HG03280 (cell line): ENCODE results near the gene CFAP61.
"Not testable (repeated sequence)": the region's sequence is repeated elsewhere in the genome, so short reads cannot be mapped to it uniquely, and the experiment has no call there.

ENCODE experiments used
- ATAC-seq: cut with Tn5 transposase; IDR thresholded peaks from one replicate; pipeline ENCODE4 v1.9.1; 2021; ENCODE audit warnings: mild to moderate bottlenecking, moderate library complexity; ENCODE audit not compliant: unreplicated experiment

The CFAP61 gene

DNA sequence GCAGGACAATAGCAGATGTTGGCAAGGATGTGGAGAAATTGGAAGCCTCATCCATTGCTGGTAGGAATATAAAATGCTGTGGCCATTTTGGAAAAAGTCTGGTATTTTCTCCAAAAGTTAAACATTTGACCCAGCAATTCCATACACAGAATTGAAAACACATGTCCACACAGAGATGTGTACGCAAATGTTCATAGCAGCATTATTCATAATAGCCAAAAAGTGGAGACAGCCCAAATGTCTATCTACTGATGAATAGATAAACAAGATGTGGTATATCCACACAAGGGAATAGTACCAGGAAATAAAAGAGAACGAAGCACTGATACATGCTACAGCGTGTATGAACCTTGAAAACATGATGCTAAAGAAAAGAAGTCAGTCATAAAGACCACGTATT, 40.5 kb downstream of the CFAP61 start:
- ATAC-seq, result no peak

- no peak for ATAC-seq
These were observed 42.1 kb downstream of the CFAP61 start for GRCh38 chr20:20094410-20094809.

DNA sequence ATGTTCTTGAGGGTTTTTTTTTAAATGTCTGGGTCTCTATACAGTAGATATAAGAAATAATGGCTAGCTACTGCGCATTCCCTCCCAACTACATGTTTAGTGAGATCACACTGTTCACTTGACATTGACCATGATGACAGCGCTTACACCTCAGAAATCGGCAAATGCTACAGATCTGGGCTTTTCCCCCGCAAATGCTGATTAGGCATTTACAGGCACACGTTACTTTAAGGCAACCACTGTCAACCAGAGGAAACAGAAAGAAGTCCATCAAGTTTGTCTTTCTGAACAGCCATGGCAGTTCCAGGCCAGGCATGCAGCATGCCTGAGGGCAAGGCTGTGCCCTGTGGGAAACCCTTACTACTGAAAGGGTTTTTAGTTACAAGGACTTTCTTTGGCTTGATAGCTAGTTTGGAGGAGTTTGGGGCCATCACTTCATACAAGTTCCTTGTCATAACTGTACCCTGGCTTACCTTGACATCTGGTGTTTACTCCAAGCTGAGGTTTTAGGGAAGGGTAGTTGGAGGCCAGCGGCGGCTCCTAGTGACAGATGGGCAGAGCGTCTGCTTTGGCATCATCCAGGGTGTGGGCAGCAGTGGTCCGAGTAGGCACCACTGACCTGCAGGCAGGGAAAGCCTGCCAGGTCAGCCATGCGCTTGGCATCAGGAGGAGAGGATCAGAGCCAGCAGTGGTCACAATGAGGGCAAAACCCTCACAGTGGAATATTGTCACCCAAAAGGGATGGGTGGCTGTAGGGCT, 43.0 kb downstream of the CFAP61 start:
- no peak for ATAC-seq

GRCh38 chr20:20096421-20096820, 44.1 kb downstream of the CFAP61 start:
- no peak for ATAC-seq

DNA sequence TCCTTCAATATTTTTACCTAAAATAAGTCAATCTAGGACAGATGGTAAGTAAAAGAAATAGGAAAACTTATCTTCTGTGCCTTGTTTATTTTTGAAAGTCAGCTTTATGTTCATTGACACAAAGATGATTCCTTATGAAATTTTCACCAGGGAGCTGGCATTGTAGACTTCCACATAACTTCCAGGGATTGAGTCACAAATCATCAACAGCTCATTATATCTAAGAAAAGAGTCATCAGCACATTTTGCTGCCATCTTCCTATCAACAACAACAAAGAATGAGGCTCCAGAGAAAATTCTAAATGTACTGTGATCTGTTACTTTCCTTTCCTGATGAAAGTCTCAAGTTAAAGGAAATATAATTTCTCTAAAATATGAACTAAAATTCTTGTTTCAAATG, 48.5 kb downstream of the CFAP61 start:
- ATAC-seq, result no peak

DNA sequence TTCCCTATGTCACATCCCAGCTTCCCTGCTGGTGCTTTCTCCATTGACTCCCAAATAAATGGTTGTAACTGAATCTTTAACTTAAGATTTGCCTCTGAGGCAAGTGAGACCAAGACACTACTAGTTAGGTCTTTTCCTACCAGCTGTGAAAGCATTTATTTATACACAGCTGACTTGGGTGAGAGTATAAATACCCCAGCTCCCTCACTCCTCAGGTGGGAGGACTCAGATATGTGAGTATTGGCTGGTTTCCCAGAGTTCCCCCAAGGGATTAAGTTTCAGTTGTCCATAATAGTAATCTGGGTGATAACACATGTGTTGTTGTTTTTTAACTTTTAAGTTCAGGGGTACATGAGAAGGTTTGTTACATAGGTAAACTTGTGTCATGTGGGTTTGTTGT, 49.8 kb downstream of the CFAP61 start:
- no peak for ATAC-seq

- no peak for ATAC-seq
These were observed 50.5 kb downstream of the CFAP61 start for GRCh38 chr20:20102716-20103258.

DNA sequence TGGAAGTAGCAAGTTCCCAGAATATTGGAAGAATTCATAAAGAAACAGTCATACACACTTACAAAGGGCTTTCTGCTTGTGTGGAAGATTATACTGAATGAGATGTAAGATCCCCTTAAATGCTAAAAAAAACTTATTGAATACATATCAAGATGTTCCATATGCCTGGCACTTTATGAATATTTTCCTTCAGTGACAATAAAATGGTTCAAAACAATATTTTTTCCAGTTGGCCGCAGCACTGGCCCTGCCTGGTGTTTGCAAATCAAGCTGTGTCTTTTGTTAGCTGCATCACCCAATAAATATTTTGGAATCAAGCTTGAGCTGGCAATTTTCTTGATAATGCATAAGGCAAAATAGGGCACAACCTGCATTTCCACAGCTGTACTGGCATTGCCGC, 51.2 kb downstream of the CFAP61 start:
- ATAC-seq, result no peak

GRCh38 chr20:20123187-20123586, 70.9 kb downstream of the CFAP61 start:
- ATAC-seq, result not testable (repeated sequence)

GRCh38 chr20:20130399-20130798, 78.1 kb downstream of the CFAP61 start:
- ATAC-seq, result no peak

GRCh38 chr20:20134941-20135575, 82.7 kb downstream of the CFAP61 start:
- ATAC-seq, result no peak

GRCh38 chr20:20136313-20136712, 84.0 kb downstream of the CFAP61 start:
- ATAC-seq, result no peak

- no peak for ATAC-seq
These were observed 85.5 kb downstream of the CFAP61 start for GRCh38 chr20:20137851-20138250.

GRCh38 chr20:20138301-20139064, 86.2 kb downstream of the CFAP61 start:
- no peak for ATAC-seq

DNA sequence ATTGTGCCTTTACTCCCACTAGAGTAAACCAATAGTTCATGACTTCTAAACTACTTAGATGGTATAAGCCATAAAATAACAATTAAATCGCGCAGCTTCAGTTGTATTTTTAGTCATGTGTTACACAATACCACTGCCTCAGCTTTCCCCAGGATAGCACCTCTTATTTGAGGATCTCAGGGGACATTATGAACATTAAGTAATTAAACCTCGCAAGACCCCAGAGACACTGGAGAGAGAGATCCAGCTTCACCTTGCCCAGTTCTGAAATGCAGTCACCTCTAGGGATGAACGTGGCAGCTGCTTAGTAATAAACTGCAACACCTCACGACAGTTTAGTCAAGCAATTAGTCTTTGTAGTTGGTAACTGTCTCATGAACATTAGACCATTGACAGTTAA, 87.1 kb downstream of the CFAP61 start:
- no peak for ATAC-seq

DNA sequence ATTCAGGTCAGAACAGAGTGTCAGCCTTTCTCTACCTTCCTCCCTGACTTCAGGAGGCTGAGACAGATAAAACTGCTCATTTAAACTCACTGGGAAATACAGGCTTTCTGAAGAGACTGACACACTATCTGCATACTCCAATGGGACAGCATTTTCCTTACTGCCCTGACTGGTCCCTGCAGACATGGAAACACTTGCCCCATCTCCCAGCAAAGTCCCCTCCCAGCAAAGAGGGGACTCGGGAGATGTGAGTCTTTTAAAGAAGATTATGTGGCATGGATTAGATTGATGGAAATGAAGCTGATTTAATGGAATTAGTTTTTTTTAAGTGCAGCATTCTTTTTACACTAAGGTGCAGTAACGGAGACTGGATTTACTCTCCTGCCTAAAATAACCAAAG, 90.8 kb downstream of the CFAP61 start:
- ATAC-seq, result no peak

DNA sequence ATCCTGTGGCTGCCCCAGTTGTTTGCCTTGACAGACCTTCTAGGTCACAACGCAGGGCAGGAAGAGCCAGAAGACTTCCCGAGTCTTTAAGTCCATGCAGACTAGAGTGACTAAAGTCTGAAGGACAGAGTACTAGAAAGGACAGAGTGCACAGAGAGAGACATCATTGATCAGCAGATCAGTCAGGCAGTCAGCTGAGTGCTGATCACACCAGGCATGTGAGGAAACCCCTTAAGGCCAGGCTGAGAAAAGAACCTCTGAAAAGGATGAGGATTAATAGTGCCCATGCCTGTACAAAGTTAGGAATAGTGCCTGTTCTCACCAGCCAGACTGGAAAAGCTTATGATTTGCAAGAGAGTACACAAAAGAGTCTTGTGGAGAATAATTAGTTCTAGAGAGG, 91.3 kb downstream of the CFAP61 start:
- no peak for ATAC-seq

GRCh38 chr20:20148779-20149178, 96.4 kb downstream of the CFAP61 start:
- ATAC-seq, result no peak

GRCh38 chr20:20150241-20150640, 97.9 kb downstream of the CFAP61 start:
- no peak for ATAC-seq

DNA sequence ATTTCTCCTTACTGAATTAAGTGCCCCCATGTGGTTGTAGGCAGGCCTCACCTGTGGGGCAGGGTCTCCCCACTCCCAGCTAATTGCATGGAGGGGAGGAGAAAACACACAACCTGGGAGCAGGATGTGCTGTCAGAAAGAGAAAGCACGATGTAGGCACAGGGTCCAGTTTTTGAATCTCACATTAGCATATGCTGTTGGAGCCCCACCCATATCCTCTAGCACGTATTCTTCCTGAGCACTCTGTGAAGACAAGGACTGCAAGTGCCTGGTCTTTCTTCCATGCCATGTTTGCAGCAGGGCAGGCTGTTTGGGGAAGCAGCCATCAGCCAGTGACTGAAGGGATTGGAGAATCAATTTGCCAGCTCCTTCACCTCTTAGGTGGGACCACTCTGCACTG, 108.2 kb downstream of the CFAP61 start:
- no peak for ATAC-seq

- no peak for ATAC-seq
These were observed 109.3 kb downstream of the CFAP61 start for GRCh38 chr20:20161611-20162010.

DNA sequence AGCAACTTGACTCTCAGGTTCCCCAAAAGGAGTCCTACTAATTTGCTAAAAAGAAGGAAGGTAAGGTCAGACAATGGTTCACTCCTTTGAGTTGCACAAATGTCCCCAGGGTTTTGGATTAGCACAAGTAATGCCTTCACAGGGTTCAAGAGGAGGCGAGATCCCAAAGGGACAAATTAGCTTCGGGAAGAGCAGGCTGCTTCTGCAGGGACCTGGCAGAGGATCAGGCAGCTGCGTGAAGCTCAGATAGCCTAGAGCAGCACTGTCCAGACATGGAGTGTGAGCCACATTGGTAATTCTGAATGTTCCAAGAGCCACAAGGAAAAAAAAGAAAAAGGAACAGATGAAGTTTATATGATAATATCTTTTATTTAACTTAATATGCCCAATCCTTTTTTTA, 115.4 kb downstream of the CFAP61 start:
- ATAC-seq, result no peak
